Right lobe of liver (tissue), 4 donors: Measurements from ENCODE around the gene KCNJ5.

Source experiments
- CTCF ChIP-seq, 4 donors: fragments of 200-600 bp in 3 of 4; fragments of 450-650 bp in 1 of 4; IDR thresholded peaks; one replicate each; pipeline versions ENCODE4 v1.5.1 to v1.8.0; 2016 to 2022; ENCODE audit warnings: antibody characterized with exemption in 4 of 4, mild to moderate bottlenecking in 2 of 4
- POLR2A ChIP-seq: fragments of 450-650 bp; IDR thresholded peaks from one replicate; pipeline ENCODE4 v1.6.1; 2017; ENCODE audit warnings: antibody characterized with exemption, mild to moderate bottlenecking
- donor health status: DM: no; HTN: no; CAD: no.
- donor health status: DM: no; HTN: no; CAD: no.
- donor health status: DM: no; HTN: yes; CAD: no.

GRCh38 chr11:128931668-128932067 is 40.5 kb downstream of the KCNJ5 start:
- TF ChIP-seq POLR2A = no peak
- no peak for TF ChIP-seq CTCF (IDR thresholded peaks at IDR 0.05)
